ENCODE measurements around the gene DACT2.

The DACT2 gene

DNA sequence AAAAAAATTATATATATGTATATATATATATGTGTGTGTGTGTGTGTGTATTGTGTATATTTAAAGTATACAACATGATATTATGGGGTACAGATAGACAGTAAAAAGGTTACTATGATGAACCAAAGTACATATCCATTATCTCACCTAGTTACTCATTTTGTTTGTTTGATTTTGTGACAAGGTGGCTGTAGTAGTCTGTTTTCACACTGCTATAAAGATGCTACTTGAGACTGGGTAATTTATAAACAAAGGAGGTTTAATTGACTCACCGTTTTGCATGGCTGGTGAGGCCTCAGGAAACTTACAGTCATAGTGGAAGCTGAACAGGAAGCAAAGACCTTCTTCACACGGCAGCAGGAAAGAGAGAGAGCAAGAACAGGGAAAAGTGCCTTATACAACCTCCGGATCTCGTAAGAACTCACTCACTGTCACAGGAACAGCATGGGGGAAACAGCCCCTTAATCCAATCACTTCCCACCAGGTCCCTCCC lies 30.2 kb upstream of the DACT2 start:
- DNase-seq = no peak

DNA sequence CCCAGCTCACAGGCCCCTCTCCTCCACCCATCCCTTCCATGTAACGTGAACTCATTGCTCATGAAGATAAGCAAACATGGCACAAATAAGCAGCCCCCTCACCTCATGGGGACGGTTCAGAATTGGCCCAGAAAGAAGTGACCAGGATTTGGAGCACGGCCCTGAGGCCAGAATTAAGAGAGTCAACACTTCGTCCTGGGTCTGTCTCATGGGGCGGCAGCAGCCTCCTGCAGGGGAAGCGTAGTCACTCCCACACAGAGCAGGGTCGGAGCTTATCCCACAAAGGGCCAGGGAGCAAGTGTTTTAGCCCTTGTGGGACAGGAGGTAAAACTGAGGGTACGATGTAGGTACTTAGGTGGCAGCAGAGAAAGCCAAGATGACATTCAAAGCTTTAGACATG lies 28.6 kb upstream of the DACT2 start:
- no peak for DNase-seq

DNA sequence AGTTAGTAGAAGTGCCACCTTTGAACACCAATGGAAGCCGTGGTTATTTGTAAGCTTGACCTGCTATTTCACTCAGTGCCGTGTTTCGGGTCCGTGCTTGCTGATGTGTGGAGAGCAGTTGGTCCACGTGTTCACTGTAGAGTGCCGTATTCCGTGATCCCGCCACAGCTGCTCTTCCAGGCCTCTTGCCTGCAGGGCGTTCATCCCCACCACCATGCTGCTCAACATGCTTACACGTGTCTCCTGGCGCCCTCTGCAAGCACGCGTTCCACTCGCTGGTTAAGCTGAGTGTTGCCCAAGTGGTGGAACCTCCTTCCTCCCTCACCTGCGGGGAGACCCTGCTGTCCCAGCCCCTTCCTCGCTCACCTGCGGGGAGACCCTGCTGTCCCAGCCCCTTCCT lies 28.0 kb upstream of the DACT2 start:
- DNase-seq = no peak

DNA sequence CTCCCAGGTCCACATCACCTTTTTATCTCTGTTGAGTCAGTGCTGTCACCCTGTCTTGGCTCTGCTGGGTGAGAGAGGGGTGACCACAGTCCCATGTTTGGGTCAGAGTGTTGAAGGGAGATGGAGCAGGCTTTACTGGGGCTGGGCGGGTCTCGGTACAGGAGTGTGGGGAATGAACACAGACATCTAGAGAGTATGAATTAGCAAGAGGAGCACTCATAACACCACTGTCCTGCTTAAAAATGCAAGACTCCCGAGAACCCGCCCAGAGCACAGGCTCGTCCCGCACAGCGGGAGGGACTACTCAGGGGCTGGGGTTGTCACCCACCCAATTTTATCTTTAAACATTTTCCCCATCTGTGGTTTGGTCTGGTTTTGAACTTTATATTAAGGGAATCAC lies 27.5 kb upstream of the DACT2 start:
- DNase-seq = no peak

DNA sequence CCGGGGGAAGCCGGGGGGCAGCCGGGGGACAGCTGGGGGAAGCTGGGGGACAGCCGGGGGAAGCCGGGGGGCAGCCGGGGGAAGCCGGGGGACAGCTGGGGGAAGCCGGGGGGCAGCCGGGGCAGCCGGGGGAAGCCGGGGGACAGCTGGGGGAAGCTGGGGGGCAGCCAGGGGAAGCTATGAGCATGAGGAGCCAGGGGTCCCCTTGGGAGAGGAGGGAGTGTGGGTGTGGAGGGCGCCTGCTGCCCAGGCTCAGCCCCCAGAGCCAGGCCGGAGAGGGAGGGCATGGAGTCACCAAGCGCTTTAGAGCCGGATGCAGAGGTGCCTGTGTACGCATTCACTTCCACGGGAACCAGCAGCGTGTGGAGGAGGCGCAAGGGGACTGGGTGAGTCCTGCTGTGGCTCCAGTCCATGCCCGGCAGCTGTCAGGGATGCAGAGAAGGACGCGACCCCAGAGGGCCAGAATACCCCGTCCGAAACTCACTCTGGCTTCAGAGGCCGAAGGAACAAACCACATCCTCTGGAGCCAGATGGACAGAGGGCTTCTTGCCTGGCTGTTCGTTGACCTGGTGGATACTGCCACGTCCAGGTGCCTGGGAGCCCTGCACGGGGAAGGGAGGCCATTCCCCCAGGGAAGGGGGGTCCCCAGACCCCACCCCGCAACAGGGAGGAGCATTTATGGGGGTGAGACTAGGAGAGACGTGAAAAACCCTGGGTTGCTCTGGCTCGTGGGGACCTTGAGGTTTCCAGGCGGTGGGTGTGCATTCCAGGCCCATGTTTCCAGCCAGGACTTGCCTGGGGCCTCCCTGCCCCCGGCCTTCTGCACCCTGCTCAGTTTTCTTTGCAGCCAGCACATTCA lies 26.5 kb upstream of the DACT2 start:
- DNase-seq = no peak

DNA sequence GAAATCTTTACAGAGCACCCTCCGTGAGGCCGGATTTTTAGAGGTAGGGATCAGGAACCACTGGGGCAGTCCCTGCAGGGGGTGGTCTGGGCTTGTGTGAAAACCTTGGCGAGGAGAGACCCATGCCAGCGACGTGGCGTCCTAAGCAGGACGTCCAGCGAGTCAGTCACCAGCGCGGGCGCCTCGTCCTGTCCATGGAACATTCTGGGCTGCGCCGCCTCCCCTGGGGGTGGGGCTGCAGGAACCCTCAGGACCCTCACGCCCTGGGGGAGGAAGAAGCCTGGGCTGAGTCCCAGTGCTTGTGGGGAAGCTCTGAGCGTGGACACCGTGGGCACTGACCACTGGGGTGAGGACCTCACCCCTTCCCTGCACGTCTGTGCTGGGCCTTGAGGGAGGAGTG lies 25.7 kb upstream of the DACT2 start:
- DNase-seq = no peak

DNA sequence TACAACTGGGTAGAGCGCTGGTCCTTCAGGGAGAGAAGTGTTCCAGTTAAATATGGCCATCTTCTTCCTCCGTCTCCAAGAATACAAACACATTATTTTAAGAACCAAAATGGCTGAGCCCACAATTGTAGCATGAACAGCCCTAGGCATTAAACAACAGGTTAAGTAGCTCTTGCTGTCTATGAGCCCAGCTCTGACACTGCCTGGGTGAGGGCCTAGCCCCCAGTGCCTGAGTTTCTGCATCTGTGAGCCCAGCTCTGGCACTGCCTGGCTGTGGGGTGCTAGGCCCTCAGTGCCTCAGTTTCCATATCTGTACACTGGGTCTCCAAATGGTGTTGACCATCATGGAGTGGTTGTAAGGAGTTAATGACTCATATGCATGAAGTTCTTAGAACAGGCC lies 24.8 kb upstream of the DACT2 start:
- no peak for DNase-seq

DNA sequence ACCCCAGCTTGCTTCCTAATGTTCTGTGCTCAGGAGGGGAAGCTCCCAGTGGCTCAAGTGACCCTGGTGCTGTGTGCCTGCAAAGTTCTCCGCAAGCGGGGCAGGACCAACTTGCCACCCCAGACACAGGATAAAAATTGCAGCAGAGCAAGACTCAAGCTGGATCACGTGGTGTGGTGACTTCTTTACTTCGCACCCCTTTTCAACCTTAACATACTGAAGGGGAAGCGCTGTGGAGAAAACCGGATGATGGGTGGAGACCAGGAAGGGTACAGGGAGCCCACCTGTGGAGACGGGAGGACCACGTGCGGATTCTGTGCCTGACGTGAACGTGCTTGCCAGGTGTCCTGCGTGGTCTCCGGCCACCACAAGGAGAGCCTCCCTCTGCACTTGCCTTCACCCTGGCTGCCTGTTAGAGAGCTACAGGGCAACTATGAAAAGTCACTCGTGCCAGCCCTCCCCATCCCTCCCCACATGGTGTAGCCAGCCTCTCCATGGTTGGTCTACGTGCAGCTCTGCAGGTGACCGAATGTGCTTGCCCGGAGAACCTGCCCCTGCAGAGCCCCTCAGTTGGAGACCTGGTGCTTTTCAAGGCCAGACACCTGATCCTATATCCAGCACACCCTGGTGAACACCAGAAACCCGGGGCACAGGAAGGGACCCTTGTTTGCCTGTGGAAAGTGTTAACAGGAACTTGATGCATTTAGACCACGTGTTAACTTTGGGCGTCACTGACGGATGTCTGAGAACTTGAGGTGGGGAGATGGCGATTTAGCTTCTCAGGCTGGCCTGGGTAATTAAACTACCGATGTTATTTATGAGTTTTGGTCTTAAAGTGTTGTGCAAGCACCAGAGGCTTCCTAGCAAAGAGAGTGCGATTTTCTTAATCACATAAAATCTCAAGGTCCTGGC lies 23.9 kb upstream of the DACT2 start:
- no peak for DNase-seq

DNA sequence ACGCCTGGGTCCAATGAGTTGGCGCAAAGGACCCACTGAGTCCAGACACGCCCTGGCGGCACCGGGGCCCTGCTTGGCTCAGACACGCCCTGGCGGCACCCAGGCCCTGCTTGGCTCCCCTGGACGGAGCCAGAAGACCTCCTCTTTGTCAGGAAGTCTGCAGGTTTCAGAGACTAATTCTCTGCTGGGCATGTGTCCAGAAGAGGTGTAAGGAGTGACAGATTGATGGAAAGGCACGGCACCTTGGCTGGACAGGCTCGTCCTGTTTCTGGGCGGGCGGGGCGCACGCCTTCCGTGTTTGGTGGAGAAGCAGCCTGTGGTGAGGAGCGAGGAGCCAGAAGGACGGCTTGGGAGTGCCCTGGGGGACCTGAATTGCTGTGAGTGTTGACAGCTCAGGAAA lies 23.1 kb upstream of the DACT2 start:
- DNase-seq = no peak

DNA sequence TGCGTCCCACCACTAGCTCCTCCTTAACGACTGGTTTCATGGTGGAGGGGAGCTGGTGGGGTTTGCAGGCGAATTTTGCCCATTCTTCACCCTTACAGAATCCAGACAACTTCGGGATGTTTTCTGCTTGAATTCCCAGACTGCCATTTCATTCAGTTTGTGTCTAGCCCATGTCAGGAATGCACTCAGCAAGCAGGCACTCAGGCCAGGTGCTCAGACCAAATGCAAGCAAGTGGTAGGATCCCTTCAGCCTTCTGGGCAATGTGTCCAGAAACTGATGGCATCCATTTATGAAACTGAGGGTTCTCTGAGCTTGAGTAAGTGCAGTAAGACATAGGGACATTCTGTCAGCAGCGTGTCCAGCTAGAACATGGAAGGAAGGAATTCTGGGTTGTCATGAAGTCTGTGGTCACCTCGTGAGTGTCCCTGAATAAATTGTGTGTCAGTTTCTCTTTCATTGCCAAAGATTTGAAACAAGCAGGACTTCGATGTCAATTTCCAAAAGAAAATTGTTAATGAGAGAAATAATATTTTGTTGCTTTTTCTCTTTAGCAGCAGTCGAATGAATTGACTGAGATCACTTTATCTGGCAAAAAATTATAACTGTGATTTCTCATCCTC lies 21.8 kb upstream of the DACT2 start:
- DNase-seq = no peak

DNA sequence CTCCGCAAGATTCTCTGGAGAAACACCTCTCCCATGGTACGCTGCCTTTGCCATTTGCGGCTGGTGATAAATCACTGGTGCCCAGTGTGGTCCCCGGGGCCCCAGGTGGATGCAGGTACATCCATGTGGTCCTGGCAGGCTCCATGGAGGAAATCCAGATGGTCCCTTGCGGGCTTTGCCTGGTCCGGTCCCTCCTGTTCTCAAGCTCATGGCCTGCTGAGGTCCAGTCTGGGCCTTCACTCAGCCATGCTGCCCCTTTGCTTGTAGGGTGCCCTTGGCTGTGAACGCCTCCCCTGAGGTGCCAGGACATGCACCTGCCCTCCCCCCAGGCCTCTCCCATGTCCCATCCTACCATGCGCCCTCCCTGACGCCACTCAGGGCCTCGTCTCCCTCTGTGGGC lies 21.2 kb upstream of the DACT2 start:
- no peak for DNase-seq

DNA sequence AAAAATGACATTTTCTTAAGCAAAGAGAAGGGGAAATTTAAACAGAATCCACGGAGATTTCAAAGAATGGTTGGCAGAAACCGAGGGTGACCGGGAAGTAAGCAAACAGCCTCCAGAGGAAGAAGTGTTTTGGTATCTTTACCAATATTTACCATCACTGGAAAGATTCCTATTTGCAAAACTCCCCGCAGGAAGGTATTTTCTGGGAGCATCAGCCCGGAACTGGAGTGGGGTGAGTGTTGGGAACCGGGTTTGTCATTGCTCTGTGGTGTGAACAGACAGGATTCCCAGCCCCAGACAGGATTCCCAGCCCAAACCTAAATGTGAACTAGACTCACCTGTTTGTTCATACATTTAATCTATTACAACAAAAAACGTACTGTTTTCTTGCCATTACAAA lies 19.2 kb upstream of the DACT2 start:
- DNase-seq = no peak

DNA sequence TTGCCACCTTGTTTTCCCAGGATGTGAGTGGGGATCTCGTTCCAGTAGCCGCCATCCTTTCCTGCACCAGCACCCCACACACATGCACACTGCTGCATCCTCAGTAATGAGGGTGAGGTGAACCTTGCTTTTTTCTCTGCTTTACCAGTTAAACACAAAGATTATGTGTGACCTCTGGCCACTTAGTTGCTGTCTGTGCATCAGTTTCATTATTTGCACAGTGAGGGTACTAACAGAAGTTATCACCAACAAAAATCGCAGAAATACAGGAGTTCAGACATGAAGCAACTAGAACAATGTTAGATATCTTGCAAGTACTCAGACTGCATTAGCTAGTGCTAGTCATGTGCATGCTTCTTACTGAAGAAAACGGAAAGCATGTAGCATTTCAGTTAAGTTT lies 17.4 kb upstream of the DACT2 start:
- DNase-seq = no peak

DNA sequence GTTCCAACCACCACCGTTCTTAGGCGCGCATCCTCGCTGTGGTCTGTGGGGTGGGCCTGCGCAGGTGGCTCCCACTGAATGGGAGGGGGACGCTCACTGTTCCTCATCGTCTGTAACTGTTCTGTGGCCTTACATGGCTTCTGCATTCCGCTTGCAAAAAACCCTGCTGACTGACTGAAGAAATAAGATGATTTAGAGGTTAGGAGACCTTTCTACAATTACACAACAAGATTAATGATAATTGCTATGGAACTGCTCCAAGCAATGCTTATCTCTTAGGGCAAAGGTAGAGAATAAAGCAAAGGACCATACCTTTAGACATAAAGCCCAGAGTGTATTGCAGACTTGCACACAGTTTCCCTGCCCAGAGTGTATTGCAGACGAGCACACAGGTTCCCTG lies 14.4 kb upstream of the DACT2 start:
- no peak for DNase-seq

DNA sequence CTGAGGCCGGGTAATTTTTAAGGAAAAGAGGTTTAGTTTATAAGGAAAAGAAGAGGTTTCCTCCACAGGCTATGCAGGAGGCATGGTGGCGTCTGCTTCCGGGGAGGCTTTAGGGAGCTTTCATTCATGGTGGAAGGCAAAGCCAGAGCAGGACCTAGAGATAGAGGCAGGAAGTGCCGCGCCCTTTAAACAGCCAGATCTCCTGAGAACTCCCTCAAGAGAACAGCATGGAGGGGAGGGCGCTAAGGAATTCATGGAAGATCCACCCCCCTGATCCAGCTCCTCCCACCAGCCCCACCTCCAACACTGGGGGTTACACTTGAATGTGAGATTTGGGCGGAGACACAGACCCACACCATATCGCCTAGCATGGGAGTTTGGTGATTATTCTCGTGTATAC lies 13.9 kb upstream of the DACT2 start:
- DNase-seq = no peak

DNA sequence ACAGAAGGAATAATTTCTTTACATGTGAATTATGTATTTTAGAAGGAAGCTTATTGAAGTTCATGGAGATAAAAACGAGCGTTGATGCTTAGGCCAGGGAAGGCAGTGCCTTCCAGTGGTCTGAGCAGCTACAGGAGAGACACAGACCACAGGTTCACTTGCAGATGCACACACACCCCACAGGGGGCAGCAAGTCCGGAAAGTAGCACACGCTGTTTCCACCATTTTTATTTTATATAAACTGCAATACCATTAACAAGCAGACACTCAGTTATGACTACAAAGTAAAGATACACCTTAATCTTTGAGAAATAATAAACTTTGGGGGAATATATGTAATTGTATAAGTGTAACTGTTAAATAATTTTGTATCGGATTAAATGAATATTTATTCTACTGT lies 13.5 kb upstream of the DACT2 start:
- DNase-seq = no peak

DNA sequence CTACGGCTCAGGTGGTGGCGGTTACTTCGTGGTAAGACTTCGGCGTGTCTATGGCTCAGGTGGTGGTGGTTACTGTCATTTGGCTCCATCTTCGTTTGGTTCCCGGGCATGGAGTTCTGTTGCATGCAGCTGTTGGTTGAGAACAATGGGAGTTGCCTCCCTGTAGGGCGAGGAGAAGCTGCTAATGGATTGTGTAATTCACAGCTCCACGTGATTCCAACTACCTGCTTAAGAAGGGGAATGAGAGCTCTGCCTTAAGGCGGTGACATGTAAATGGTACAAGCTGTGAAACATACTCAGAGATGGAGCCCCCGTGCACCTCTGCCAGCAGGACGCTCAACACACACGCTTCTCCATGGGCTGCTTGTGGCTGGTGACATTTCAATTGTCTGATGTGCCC lies 12.4 kb upstream of the DACT2 start:
- no peak for DNase-seq

DNA sequence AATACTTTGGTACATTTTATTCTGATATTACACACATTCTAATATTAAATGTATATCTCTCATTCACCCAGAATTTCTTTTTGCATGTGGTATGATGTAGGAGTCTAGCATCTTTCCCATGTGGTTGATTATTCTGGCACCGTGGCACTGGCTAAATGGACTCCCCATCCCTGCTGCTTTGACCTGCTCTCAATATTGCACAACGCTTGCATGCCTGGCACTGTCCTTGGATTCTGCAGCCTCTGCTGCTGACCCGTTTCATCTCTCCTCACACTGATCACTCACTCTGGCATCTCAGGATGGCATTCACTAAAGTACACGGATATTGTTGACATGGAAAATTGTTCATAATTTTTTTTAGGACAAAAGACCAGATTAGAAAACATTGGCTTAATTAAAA lies 11.5 kb upstream of the DACT2 start:
- no peak for DNase-seq

DNA sequence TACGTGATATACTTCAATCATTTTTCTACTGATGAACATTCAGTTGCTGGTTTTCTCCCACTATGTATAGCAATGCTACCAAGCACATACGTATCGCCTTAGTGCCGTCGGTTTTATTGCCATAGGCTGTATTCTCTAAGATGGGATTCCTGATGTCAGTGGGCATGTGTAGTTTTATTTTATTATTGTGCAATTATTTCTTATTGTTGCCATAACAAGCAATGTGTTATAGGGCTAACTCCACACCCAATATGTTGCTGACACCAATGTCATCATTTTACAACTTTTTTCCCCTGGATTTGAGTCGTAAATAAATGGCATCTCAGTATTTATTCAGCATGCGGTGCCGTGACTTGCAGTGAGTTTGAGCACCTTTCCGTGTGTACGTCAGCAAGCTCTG lies 10.8 kb upstream of the DACT2 start:
- DNase-seq = no peak

DNA sequence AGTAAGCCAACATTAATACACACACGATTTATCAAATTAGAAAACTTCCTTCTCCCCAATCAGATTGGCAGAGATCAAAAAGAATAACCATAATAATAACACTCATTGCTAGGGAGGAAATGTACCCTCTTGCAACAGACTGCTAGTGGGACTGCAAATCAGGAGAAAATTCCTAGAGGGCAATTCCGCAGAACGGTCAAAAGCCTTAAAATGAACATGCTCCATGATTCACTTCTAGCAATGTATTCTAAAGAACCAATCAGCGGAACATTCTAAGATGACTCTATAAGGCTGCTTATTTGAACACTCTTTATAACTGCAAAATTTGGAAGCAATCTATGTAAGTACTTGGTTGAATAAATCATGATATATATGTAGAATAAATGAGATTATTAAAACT lies 8.5 kb upstream of the DACT2 start:
- no peak for DNase-seq

DNA sequence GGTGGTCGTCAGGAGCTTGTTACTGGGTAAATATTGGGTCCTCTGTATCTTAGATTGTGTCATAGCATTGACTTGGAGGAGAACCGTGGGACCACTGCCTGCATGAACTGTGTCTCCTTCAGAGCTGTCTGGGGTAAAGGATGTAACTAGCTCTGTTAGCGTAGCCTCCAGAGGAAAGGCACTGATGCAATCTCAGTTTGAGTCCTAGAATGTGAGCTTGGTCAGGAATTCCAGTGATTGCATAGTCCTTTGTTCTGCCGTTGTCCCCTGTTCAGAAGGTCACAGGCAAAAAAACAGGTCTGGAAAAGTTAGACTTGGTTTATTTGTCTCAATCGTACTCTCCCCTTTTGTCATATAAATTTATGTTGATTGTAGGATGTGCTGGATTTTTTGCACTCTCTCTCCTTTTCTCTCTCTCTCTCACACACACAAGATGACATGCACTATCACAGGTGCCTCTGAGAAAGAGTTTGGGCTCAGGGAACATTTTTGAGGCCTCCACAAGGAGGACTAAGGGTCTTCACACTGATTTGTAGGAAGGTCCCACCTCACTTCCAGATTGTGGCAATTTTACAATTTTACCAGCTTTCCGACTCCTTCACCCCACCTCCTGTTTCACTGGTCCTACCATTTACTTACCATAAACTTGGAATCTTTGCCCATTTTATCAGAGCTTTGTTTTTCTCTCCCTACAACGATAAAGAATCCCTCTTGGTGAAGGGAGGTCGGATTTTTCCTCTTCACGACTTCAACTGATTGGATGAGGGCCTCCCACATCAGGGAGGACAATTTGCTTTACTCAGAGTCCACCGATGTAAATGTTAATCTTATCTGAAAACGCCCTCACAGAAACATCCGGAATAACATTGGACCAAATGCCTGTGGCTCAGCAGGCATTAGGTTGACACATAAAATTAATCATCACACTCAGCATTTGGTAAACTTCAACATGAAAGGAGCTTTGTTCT lies 7.0 kb upstream of the DACT2 start:
- DNase-seq = no peak

DNA sequence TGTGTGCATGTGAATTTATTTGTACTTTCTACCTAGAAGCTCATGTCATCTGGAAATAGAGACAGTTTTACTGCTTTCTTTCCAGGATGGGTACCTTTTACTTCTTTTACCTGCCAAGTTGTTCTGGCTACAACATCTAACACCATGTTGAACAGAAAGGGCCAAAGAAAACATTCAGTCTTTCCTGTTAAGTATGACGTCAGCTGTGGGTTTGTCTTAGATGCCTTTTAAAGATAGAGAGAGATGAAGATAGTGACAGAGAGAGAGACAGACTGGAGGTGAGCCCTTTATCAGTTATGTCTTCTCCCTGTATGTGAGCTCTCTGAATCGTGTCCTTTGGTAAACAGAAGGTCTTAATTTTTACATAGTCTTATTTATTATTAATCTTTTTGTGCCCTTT lies 3.4 kb upstream of the DACT2 start:
- DNase-seq = no peak

Data from CD4-positive, alpha-beta T cell treated with Interleukin-1 beta for 1 hour (primary cell).